H1 (cell line): Measurements from ENCODE around the gene TBC1D19. TPM values are rescaled to one million over a fixed set of nuclear protein-coding genes. Genes with fewer than 3 reads are reported as not detected.

ENCODE experiments used
- CTCF ChIA-PET: fragments of 300-600 bp; sonication (Branson Sonifier 250); formaldehyde crosslinking; loops from one replicate; lab custom pipeline; 2021; ENCODE audit not compliant: partially characterized antibody; lab: Charles Lee
- POLR2A ChIA-PET: fragments of 300-600 bp; sonication (Branson Sonifier 250); formaldehyde crosslinking; loops from one replicate; lab custom pipeline; 2021; ENCODE audit warnings: inconsistent platforms; ENCODE audit not compliant: partially characterized antibody; lab: Charles Lee
- DNase-seq, 2 experiments: peaks; one replicate each; pipeline versions ENCODE4 v3.0.0 to v3.0.0-alpha.2; 2010 to 2022; ENCODE audit warnings: low spot score in 2 of 2, low read depth in 1 of 2, mixed read lengths in 1 of 2
- FAIRE-seq: peaks from 2 replicates; lab custom pipeline; 2011; peaks lifted over from hg19 to GRCh38; lab: Jason Lieb, UNC
- H2AFZ ChIP-seq: 2 replicates; pipeline ENCODE4 v1.8.1; 2012; ENCODE audit warnings: low read length, inconsistent platforms
- H2AK5ac ChIP-seq: 2 replicates; pipeline ENCODE4 v1.6.1; 2013; ENCODE audit warnings: low read depth, low read length
- H2BK120ac ChIP-seq: replicated peaks from 2 replicates; pipeline ENCODE3; 2013; ENCODE audit warnings: low read depth, low read length, inconsistent platforms
- H2BK12ac ChIP-seq: 2 replicates; pipeline ENCODE4 v1.6.1; 2013; ENCODE audit warnings: low read depth, low read length
- H2BK15ac ChIP-seq: 2 replicates; pipeline ENCODE4 v1.6.1; 2013; ENCODE audit warnings: low read length
- H2BK20ac ChIP-seq: 2 replicates; pipeline ENCODE4 v1.6.1; 2013; ENCODE audit warnings: low read length
- H2BK5ac ChIP-seq: 2 replicates; pipeline ENCODE4 v1.6.1; 2013; ENCODE audit warnings: low read depth, low read length
- H3K14ac ChIP-seq: 2 replicates; pipeline ENCODE4 v1.6.1; 2013; ENCODE audit warnings: inconsistent platforms; ENCODE audit not compliant: insufficient read length
- H3K18ac ChIP-seq: 2 replicates; pipeline ENCODE4 v1.6.1; 2013; ENCODE audit warnings: low read length; ENCODE audit errors: extremely low read depth
- H3K23ac ChIP-seq: 2 replicates; pipeline ENCODE4 v1.6.1; 2013; ENCODE audit warnings: inconsistent platforms; ENCODE audit not compliant: insufficient read length
- H3K23me2 ChIP-seq: 2 replicates; pipeline ENCODE4 v1.6.1; 2013; ENCODE audit warnings: low read depth, low read length
- H3K27ac ChIP-seq: 2 replicates; pipeline ENCODE4 v1.6.1; 2011; ENCODE audit warnings: low read depth, low read length, inconsistent platforms
- H3K27me3 ChIP-seq, 4 experiments: replicated peaks in 1 of 4; 1 replicate in 1 of 4; 2 replicates in 3 of 4; pipeline versions ENCODE4 v1.6.1 to v1.8.1; 2011 to 2013; ENCODE audit warnings: low read length in 3 of 4, mild to moderate bottlenecking in 3 of 4, inconsistent platforms in 2 of 4, mixed read lengths in 2 of 4, moderate library complexity in 1 of 4; ENCODE audit not compliant: control insufficient read depth in 3 of 4, insufficient read depth in 3 of 4; ENCODE audit errors: extremely low read depth in 1 of 4
- H3K36me3 ChIP-seq, 4 experiments: 2 replicates each; pipeline versions ENCODE4 v1.6.1 to v1.8.1; 2011 to 2013; ENCODE audit warnings: mild to moderate bottlenecking in 4 of 4, low read length in 3 of 4, moderate library complexity in 2 of 4, control low read depth in 1 of 4, inconsistent platforms in 1 of 4; ENCODE audit not compliant: insufficient read depth in 4 of 4, control insufficient read depth in 2 of 4
- H3K4ac ChIP-seq: replicated peaks from 2 replicates; pipeline ENCODE3; 2013; ENCODE audit warnings: low read length, low read depth, mixed read lengths, inconsistent platforms; ENCODE audit not compliant: insufficient read length
- H3K4me1 ChIP-seq, 4 experiments: replicated peaks in 1 of 4; 1 replicate in 1 of 4; 2 replicates in 3 of 4; pipeline versions ENCODE4 v1.6.1 to v1.8.1; 2011 to 2013; ENCODE audit warnings: low read length in 3 of 4, inconsistent platforms in 2 of 4, mixed read lengths in 1 of 4; ENCODE audit not compliant: insufficient read depth in 4 of 4, control insufficient read depth in 3 of 4
- H3K4me2 ChIP-seq, 2 experiments: 2 replicates each; pipeline versions ENCODE4 v1.6.1 to v1.8.1; 2011 to 2013; ENCODE audit warnings: low read depth in 2 of 2, low read length in 2 of 2, control low read depth in 1 of 2, inconsistent platforms in 1 of 2, mild to moderate bottlenecking in 1 of 2; ENCODE audit not compliant: insufficient read depth in 1 of 2
- H3K4me3 ChIP-seq, 4 experiments: fragments of 200-600, 300-600 bp in 1 of 4; sonication (generic), shearing (Covaris generic), sonication (Bioruptor Twin) in 1 of 4; 2 replicates each; pipeline versions ENCODE4 v1.5.1 to v1.8.1; 2011 to 2016; ENCODE audit warnings: low read length in 4 of 4, low read depth in 3 of 4, control low read depth in 2 of 4, inconsistent platforms in 2 of 4, mild to moderate bottlenecking in 2 of 4, mixed read lengths in 1 of 4, moderate library complexity in 1 of 4; ENCODE audit not compliant: insufficient read depth in 2 of 4; ENCODE audit errors: extremely low read depth in 1 of 4
- H3K56ac ChIP-seq: replicated peaks from 2 replicates; pipeline ENCODE3; 2013; ENCODE audit warnings: low read depth, mild to moderate bottlenecking, mixed read lengths, low read length, inconsistent platforms; ENCODE audit not compliant: insufficient read length
- H3K79me1 ChIP-seq: 2 replicates; pipeline ENCODE4 v1.6.1; 2013; ENCODE audit warnings: low read depth, low read length, control low read depth
- H3K79me2 ChIP-seq, 2 experiments: 2 replicates each; pipeline versions ENCODE4 v1.6.1 to v1.8.1; 2012 to 2013; ENCODE audit warnings: low read length in 2 of 2, mild to moderate bottlenecking in 2 of 2, inconsistent platforms in 1 of 2; ENCODE audit not compliant: insufficient read depth in 2 of 2, control insufficient read depth in 1 of 2
- H3K9ac ChIP-seq, 4 experiments: replicated peaks in 1 of 4; 1 replicate in 1 of 4; 2 replicates in 3 of 4; pipeline versions ENCODE4 v1.6.1 to v1.8.1; 2011 to 2013; ENCODE audit warnings: low read depth in 3 of 4, low read length in 3 of 4, control low read depth in 2 of 4, mild to moderate bottlenecking in 2 of 4, moderate library complexity in 2 of 4, inconsistent platforms in 1 of 4; ENCODE audit errors: extremely low read depth in 1 of 4
- H3K9me3 ChIP-seq, 2 experiments: 2 replicates each; pipeline versions ENCODE4 v1.6.1 to v1.8.1; 2012 to 2013; ENCODE audit warnings: mild to moderate bottlenecking in 2 of 2, moderate library complexity in 2 of 2, control low read depth in 1 of 2, inconsistent platforms in 1 of 2, low read depth in 1 of 2, low read length in 1 of 2, mixed read lengths in 1 of 2; ENCODE audit not compliant: insufficient read depth in 2 of 2
- H4K20me1 ChIP-seq, 2 experiments: replicated peaks in 1 of 2; 2 replicates each; pipeline versions ENCODE3 to v1.8.1; 2011 to 2013; ENCODE audit warnings: inconsistent platforms in 2 of 2, low read length in 2 of 2, mild to moderate bottlenecking in 1 of 2; ENCODE audit not compliant: insufficient read depth in 2 of 2, control insufficient read depth in 1 of 2
- H4K5ac ChIP-seq: 2 replicates; pipeline ENCODE4 v1.6.1; 2013; ENCODE audit warnings: low read length, low read depth, mixed read lengths, inconsistent platforms; ENCODE audit not compliant: insufficient read length
- H4K8ac ChIP-seq: 2 replicates; pipeline ENCODE4 v1.8.0; 2013; ENCODE audit warnings: mild to moderate bottlenecking, moderate library complexity, low read length, inconsistent platforms; ENCODE audit not compliant: insufficient read depth; ENCODE audit errors: extremely low read depth
- H4K91ac ChIP-seq: replicated peaks from 2 replicates; pipeline ENCODE3; 2013; ENCODE audit warnings: low read length, mixed read lengths, inconsistent platforms; ENCODE audit not compliant: insufficient read length
- BRCA1 ChIP-seq: IDR thresholded peaks from 2 replicates; pipeline ENCODE4 v1.6.1; 2012; ENCODE audit warnings: low read depth, low read length, improper control_type of control experiment
- CBX8 ChIP-seq: fragments of 300-800, 300-1000 bp; sonication (generic); IDR thresholded peaks from 2 replicates; pipeline ENCODE4 v1.7.1; 2016; ENCODE audit warnings: low read depth, low read length, borderline replicate concordance
- CHD2 ChIP-seq: IDR thresholded peaks from 2 replicates; pipeline ENCODE4 v1.6.1; 2012; ENCODE audit warnings: low read length, improper control_type of control experiment
- GABPA ChIP-seq: IDR thresholded peaks from 2 replicates; pipeline ENCODE4 v1.6.1; 2011; ENCODE audit warnings: mild to moderate bottlenecking, low read length, moderate library complexity, borderline replicate concordance; ENCODE audit not compliant: insufficient read depth
- MAX ChIP-seq: IDR thresholded peaks from 2 replicates; pipeline ENCODE4 v1.6.1; 2012; ENCODE audit warnings: inconsistent platforms
- POU5F1 ChIP-seq: IDR thresholded peaks from 2 replicates; pipeline ENCODE4 v1.6.1; 2011; ENCODE audit warnings: low read depth, mild to moderate bottlenecking, low read length, moderate library complexity
- RXRA ChIP-seq: IDR thresholded peaks from 2 replicates; pipeline ENCODE4 v1.6.1; 2011; ENCODE audit warnings: low read depth, mild to moderate bottlenecking, low read length, moderate library complexity; ENCODE audit not compliant: insufficient read depth
- SRF ChIP-seq: IDR thresholded peaks from 2 replicates; pipeline ENCODE4 v1.6.1; 2011; ENCODE audit warnings: mild to moderate bottlenecking, low read depth, low read length, moderate library complexity
- WGBS, 2 experiments: shearing (Covaris generic) in 1 of 2; methylation state at CpG; one replicate each; pipeline versions ENCODE4 v1.1.6 to v1.1.7; 2013 to 2015; ENCODE audit warnings: low lambda C conversion rate in 2 of 2, mixed read lengths in 2 of 2, inconsistent platforms in 1 of 2, low coverage in 1 of 2, missing lambda C conversion rate in 1 of 2; ENCODE audit not compliant: insufficient replicate concordance in 2 of 2, insufficient coverage in 1 of 2, insufficient read length in 1 of 2; ENCODE audit errors: extremely low coverage in 1 of 2, missing lambda C conversion rate in 1 of 2; 5-methylcytosine and 5-hydroxymethylcytosine counted together
- long read RNA-seq, 2 experiments: library from RNA in 1 of 2; library from capped mRNA in 1 of 2; stranded (forward); transcript quantifications; one replicate each; pipeline ENCODE4 v2.0.0, GENCODE V29; 2021; ENCODE audit warnings: inconsistent platforms in 1 of 2
- polyA minus RNA-seq, 3 experiments: library from RNA; depleted of rRNA, polyadenylated mRNA; stranded (reverse); fragments of >200 nt; gene quantifications; 1 replicate in 2 of 3; 2 replicates in 1 of 3; pipeline ENCODE4 v1.2.3, GENCODE V29; 2011
- polyA plus RNA-seq, 7 experiments: library from polyadenylated mRNA; depleted of rRNA in 3 of 7; stranded (reverse) in 5 of 7; unstranded in 2 of 7; fragments of >200 nt in 5 of 7; fragments of 200-250 nt in 2 of 7; gene quantifications; 1 replicate in 5 of 7; 2 replicates in 1 of 7; 4 replicates in 1 of 7; pipeline versions ENCODE4 v1.2.1 to v1.2.3, GENCODE V29; 2011 to 2013; ENCODE audit warnings: missing spikeins in 2 of 7, mixed read lengths in 2 of 7
- total RNA-seq: library from RNA; stranded (reverse); fragmentation: NEBNext Ultra II Directional; extraction: Animal tissue kit (Norgen Biotek cat#: 25700); gene quantifications from 2 replicates; pipeline ENCODE4 v1.2.1, GENCODE V29; 2021

The TBC1D19 gene
- total RNA-seq = 2.1 and 3.5 TPM in 2 replicates
- polyA plus RNA-seq (2011; rRNA removed) = 1.3 and 1.9 TPM in 2 replicates
- polyA plus RNA-seq (2011; cell fraction: cytosol; rRNA removed) = 1.9 TPM
- 0.94 TPM for polyA plus RNA-seq (2011; cell fraction: nucleus; rRNA removed)
- polyA plus RNA-seq (2012, experiment 1 of 2) = 1.1 to 2.2 TPM (median 1.2 TPM) in 4 replicates
- polyA plus RNA-seq (2012, experiment 2 of 2) = 0.17 TPM
- 1.2 TPM for polyA plus RNA-seq (2013, experiment 1 of 2)
- 1.3 TPM for polyA plus RNA-seq (2013, experiment 2 of 2)
- 3.3 and 4.6 TPM in 2 replicates for polyA minus RNA-seq (2011; rRNA and poly(A)+ RNA removed)
- 3.0 TPM for polyA minus RNA-seq (2011; cell fraction: cytosol; rRNA and poly(A)+ RNA removed)
- 8.8 TPM for polyA minus RNA-seq (2011; cell fraction: nucleus; rRNA and poly(A)+ RNA removed)
- long read RNA-seq, experiment 1, partial matches to known transcripts = 1 of 2 reads
- long read RNA-seq, experiment 1, other reads (novel, unspliced or antisense) = 1 of 2 reads
- long read RNA-seq, experiment 2, partial matches to known transcripts = 0 of 4 reads
- long read RNA-seq, experiment 2, other reads (novel, unspliced or antisense) = 1 of 4 reads

GRCh38 chr4:26583865-26584652, at the start of gene TBC1D19:
TSS of gene TBC1D19 (plus strand) at chr4:26584084. CDS start at chr4:26584194, 110 bp downstream.
- no peak for FAIRE-seq
- TF ChIP-seq MAX = peak; percentile 77
- 0 out of 2 replicates have a peak, but pooled peaks have one; percentile 33 for TF ChIP-seq BRCA1
- TF ChIP-seq GABPA = peak; percentile 92
- TF ChIP-seq SRF = peak; percentile 62; the same call in 1 of the 2 replicates
- TF ChIP-seq POU5F1 = no peak
- 0 out of 2 replicates have a peak, but pooled peaks have one; percentile 32 for TF ChIP-seq CHD2
- no peak for TF ChIP-seq RXRA
- no peak for TF ChIP-seq CBX8

More at GRCh38 chr4:26583865-26584652, at the start of gene TBC1D19:
- H3K79me1 ChIP-seq = no peaks in the 10 kb centered on the region
- ChIA-PET POLR2A (interaction anchor here (0.6 to 1.2 kb wide), 5 partner anchors 9 to 715 kb away, joined by 3 to 6 read pairs (median 4); no protein-coding TSS in a partner anchor), CTCF (interaction anchor here (0.6 to 1.4 kb wide), 7 partner anchors 15 to 423 kb away, joined by 3 to 5 read pairs (median 3); no protein-coding TSS in a partner anchor)
- H3K4me2 ChIP-seq = peak within 1 kb of the TSS; percentile 67 to 89
- H2BK20ac ChIP-seq = 0 out of 2 replicates have a peak within 1 kb of the TSS, but pooled peaks have one; percentile 29
- H4K91ac ChIP-seq = peak within 1 kb of the TSS; percentile 83
- no peak within 1 kb of the TSS; the same call in 1 of the 2 replicates for H2BK12ac ChIP-seq
- no peak within 1 kb of the TSS for H2BK15ac ChIP-seq
- H3K4ac ChIP-seq = no peak within 1 kb of the TSS
- H3K18ac ChIP-seq = peak within 1 kb of the TSS; percentile 57; the same call in 1 of the 2 replicates
- peak within 1 kb of the TSS; percentile 65 for H4K5ac ChIP-seq
- 4% methylated on average over 39 of the region's 39 CpGs; no CpG with 5 or more reads in 1 of the 2 experiments for WGBS, 2 experiments
- H3K27me3 ChIP-seq = no peaks in the 10 kb centered on the region
- peak; percentile 65 to 95 for DNase-seq
- peaks cover 0 to 3% (median 0%) of the 10 kb centered on the region in 4 experiments; a peak in 1 of 7 replicates for H3K4me1 ChIP-seq
- no peaks in the 10 kb centered on the region for H3K79me2 ChIP-seq
- peak within 1 kb of the TSS; percentile 59; the same call in 1 of the 2 replicates for H4K8ac ChIP-seq
- peak within 1 kb of the TSS; percentile 83 for H2BK5ac ChIP-seq
- no peak within 1 kb of the TSS for H3K56ac ChIP-seq
- H2AK5ac ChIP-seq = no peak within 1 kb of the TSS
- no peaks in the 10 kb centered on the region for H3K9me3 ChIP-seq
- no peaks in the 10 kb centered on the region for H4K20me1 ChIP-seq
- H3K36me3 ChIP-seq = no peaks in the 10 kb centered on the region
- H3K4me3 ChIP-seq = peak within 1 kb of the TSS; percentile 47 to 88 (median 74)
- peaks cover 6% of the 10 kb centered on the region for H3K23me2 ChIP-seq
- H3K23ac ChIP-seq = no peak within 1 kb of the TSS
- no peak within 1 kb of the TSS for H3K14ac ChIP-seq
- H3K27ac ChIP-seq = 0 out of 2 replicates have a peak within 1 kb of the TSS, but pooled peaks have one; percentile 41
- H2AFZ ChIP-seq = peak within 1 kb of the TSS; percentile 100
- H3K9ac ChIP-seq = peak within 1 kb of the TSS; percentile 34 to 80 (median 46); a peak in 6 of 7 replicates
- H2BK120ac ChIP-seq = peak within 1 kb of the TSS; percentile 82
